ENCODE results near the gene CEP85L.
A peak's percentile ranks its signal among the peaks of the same experiment; 100 is the strongest.

CEP85L gene

GRCh38 chr6:118660218-118660569 is 8.8 kb upstream of the CEP85L start:
- no peak overlapping the region for H3K9ac ChIP-seq
- H2AFZ ChIP-seq (ENCODE audit: low read depth), result no peak overlapping the region
- no peaks in the 10 kb centered on the region for H4K20me1 ChIP-seq (ENCODE audit: insufficient read depth)
- H3K36me3 ChIP-seq (ENCODE audit: insufficient read depth), result no peaks in the 10 kb centered on the region
- H3K4me2 ChIP-seq, result no peak overlapping the region
- H3K27ac ChIP-seq, result no peak overlapping the region
- no peak overlapping the region for H3K4me3 ChIP-seq (IDR thresholded peaks at IDR 0.05; ENCODE audit: insufficient read depth, low read depth, low read length)
- no peak for TF ChIP-seq CTCF (conservative IDR thresholded peaks at IDR 0.05; ENCODE audit: low read depth, low read length)
- H3K79me2 ChIP-seq (ENCODE audit: insufficient read depth, low read depth), result no peaks in the 10 kb centered on the region
- no peaks in the 10 kb centered on the region for H3K27me3 ChIP-seq (ENCODE audit: insufficient read depth, low read depth)
- H3K4me1 ChIP-seq (ENCODE audit: low read depth, poor library complexity, severe bottlenecking), result no peaks in the 10 kb centered on the region

- no peaks in the 10 kb centered on the region for H3K79me2 ChIP-seq (ENCODE audit: insufficient read depth, low read depth)
- H3K27me3 ChIP-seq (ENCODE audit: insufficient read depth, low read depth), result no peaks in the 10 kb centered on the region
- H2AFZ ChIP-seq (ENCODE audit: low read depth), result no peak overlapping the region
- no peak overlapping the region for H3K27ac ChIP-seq
- H3K9ac ChIP-seq, result no peak overlapping the region
- no peak overlapping the region for H3K4me3 ChIP-seq (IDR thresholded peaks at IDR 0.05; ENCODE audit: insufficient read depth, low read depth, low read length)
- no peak overlapping the region for H3K4me2 ChIP-seq
- no peaks in the 10 kb centered on the region for H4K20me1 ChIP-seq (ENCODE audit: insufficient read depth)
- no peaks in the 10 kb centered on the region for H3K4me1 ChIP-seq (ENCODE audit: low read depth, poor library complexity, severe bottlenecking)
- H3K36me3 ChIP-seq (ENCODE audit: insufficient read depth), result no peaks in the 10 kb centered on the region
- TF ChIP-seq CTCF (conservative IDR thresholded peaks at IDR 0.05; ENCODE audit: low read depth, low read length), result no peak
Measured at GRCh38 chr6:118659513-118660217, 8.3 kb upstream of the CEP85L start.

- no peak for TF ChIP-seq CTCF (conservative IDR thresholded peaks at IDR 0.05; ENCODE audit: low read depth, low read length)
- Histone ChIP-seq H3K9ac (no peak overlapping the region), H4K20me1 (ENCODE audit: insufficient read depth) (no peaks in the 10 kb centered on the region), H3K27me3 (ENCODE audit: insufficient read depth, low read depth) (no peaks in the 10 kb centered on the region), H3K4me1 (ENCODE audit: low read depth, poor library complexity, severe bottlenecking) (no peaks in the 10 kb centered on the region), H2AFZ (ENCODE audit: low read depth) (no peak overlapping the region), H3K4me3 (IDR thresholded peaks at IDR 0.05; ENCODE audit: insufficient read depth, low read depth, low read length) (no peak overlapping the region), H3K79me2 (ENCODE audit: insufficient read depth, low read depth) (no peaks in the 10 kb centered on the region), H3K4me2 (no peak overlapping the region), H3K36me3 (ENCODE audit: insufficient read depth) (no peaks in the 10 kb centered on the region), H3K27ac (no peak overlapping the region)
Measured at GRCh38 chr6:118656847-118657451, 5.6 kb upstream of the CEP85L start.

GRCh38 chr6:118652051-118652615 is 742 bp upstream of the CEP85L start:
- Histone ChIP-seq H3K27me3 (ENCODE audit: insufficient read depth, low read depth) (no peaks in the 10 kb centered on the region), H3K4me3 (IDR thresholded peaks at IDR 0.05; ENCODE audit: insufficient read depth, low read depth, low read length) (no peak overlapping the region), H3K36me3 (ENCODE audit: insufficient read depth) (no peaks in the 10 kb centered on the region), H3K79me2 (ENCODE audit: insufficient read depth, low read depth) (peaks cover 22% of the 10 kb centered on the region; the same call in 1 of the 2 replicates), H3K4me2 (peak overlapping the region; percentile 42), H3K4me1 (ENCODE audit: low read depth, poor library complexity, severe bottlenecking) (peaks cover 9% of the 10 kb centered on the region), H3K9ac (peak overlapping the region; percentile 41; the same call in 1 of the 2 replicates), H2AFZ (ENCODE audit: low read depth) (peak overlapping the region; percentile 76), H3K27ac (no peak overlapping the region), H4K20me1 (ENCODE audit: insufficient read depth) (no peaks in the 10 kb centered on the region)
- TF ChIP-seq CTCF (conservative IDR thresholded peaks at IDR 0.05; ENCODE audit: low read depth, low read length), result no peak

Measured in KMS-11 (cell line).